Erythroblast (primary cell): ENCODE measurements around the gene NUDT22.

Source experiments
- GATA1 ChIP-seq: IDR thresholded peaks from 2 replicates; pipeline ENCODE4 v1.6.1; 2011; ENCODE audit warnings: low read depth, mild to moderate bottlenecking, control low read depth, low read length, moderate library complexity
- POLR2A ChIP-seq: IDR thresholded peaks from 2 replicates; pipeline ENCODE4 v1.6.1; 2011; ENCODE audit warnings: mild to moderate bottlenecking, low read length

- no peak for TF ChIP-seq POLR2A
- TF ChIP-seq GATA1 = no peak
Measured at GRCh38 chr11:64186492-64187165, 39.4 kb upstream of the NUDT22 start.
